HepG2 (cell line): ENCODE measurements around the gene FAM20C. TPM values are rescaled to one million over a fixed set of nuclear protein-coding genes. Genes with fewer than 3 reads are reported as not detected.
A peak's percentile ranks its signal among the peaks of the same experiment; 100 is the strongest.

Experiments
- ATF7-NPFF ChIP-seq: sonication (generic); formaldehyde crosslinking; IDR thresholded peaks from 2 replicates; pipeline ENCODE4 v1.8.1; 2023; ENCODE audit warnings: mild to moderate bottlenecking, low read depth, missing genetic modification reagents, moderate library complexity
- CAMTA2 ChIP-seq: sonication (generic); formaldehyde crosslinking; IDR thresholded peaks from 2 replicates; pipeline ENCODE4 v1.4.0; 2020; ENCODE audit warnings: mild to moderate bottlenecking, missing genetic modification reagents, borderline replicate concordance
- ERF ChIP-seq: IDR thresholded peaks from 2 replicates; pipeline ENCODE4 v1.6.1; 2018; ENCODE audit warnings: missing biosample characterization, missing genetic modification reagents
- GATAD1 ChIP-seq: IDR thresholded peaks from 2 replicates; pipeline ENCODE4 v1.6.1; 2016; ENCODE audit warnings: missing genetic modification reagents, missing compliant biosample characterization
- GTF3A ChIP-seq: sonication (generic); formaldehyde crosslinking; conservative IDR thresholded peaks from 2 replicates; pipeline ENCODE4 v1.4.0; 2020; ENCODE audit warnings: mild to moderate bottlenecking, missing genetic modification reagents
- HNF4A ChIP-seq: sonication (generic); formaldehyde crosslinking; IDR thresholded peaks from 2 replicates; pipeline ENCODE4 v1.4.0; 2020; ENCODE audit warnings: missing genetic modification reagents
- KDM5A ChIP-seq: fragments of 200-600 bp; sonication (generic); IDR thresholded peaks from 2 replicates; pipeline ENCODE4 v1.7.0; 2018; ENCODE audit warnings: antibody characterized with exemption, mild to moderate bottlenecking, low read length, borderline replicate concordance
- KLF16 ChIP-seq, 2 experiments: sonication (generic) in 1 of 2; formaldehyde crosslinking in 1 of 2; IDR thresholded peaks; 2 replicates each; pipeline versions ENCODE4 v1.6.1 to v1.8.0; 2016 to 2023; ENCODE audit warnings: missing genetic modification reagents in 2 of 2, missing compliant biosample characterization in 1 of 2
- MZF1 ChIP-seq: sonication (generic); formaldehyde crosslinking; IDR thresholded peaks from 2 replicates; pipeline ENCODE4 v1.8.1; 2023; ENCODE audit warnings: mild to moderate bottlenecking, missing genetic modification reagents, borderline replicate concordance
- RBM22 ChIP-seq: fragments of 200-400 bp; formaldehyde crosslinking; optimal IDR thresholded peaks from 2 replicates; pipeline ENCODE3; 2017; ENCODE audit warnings: mild to moderate bottlenecking, low read length, moderate library complexity
- ZBTB20 ChIP-seq: sonication (generic); formaldehyde crosslinking; IDR thresholded peaks from 2 replicates; pipeline ENCODE4 v1.8.1; 2023; ENCODE audit warnings: missing genetic modification reagents, low read depth, mild to moderate bottlenecking, borderline replicate concordance
- ZFP36 ChIP-seq: fragments of 150-350 bp; IDR thresholded peaks from 2 replicates; pipeline ENCODE4 v1.6.1; 2018; ENCODE audit warnings: borderline replicate concordance, low read length, low read depth; ENCODE audit not compliant: partially characterized antibody
- ZMYM3 ChIP-seq: sonication (generic); formaldehyde crosslinking; IDR thresholded peaks from 2 replicates; pipeline ENCODE4 v1.5.1; 2020; ENCODE audit warnings: mild to moderate bottlenecking, missing genetic modification reagents
- ZNF746 ChIP-seq: sonication (generic); formaldehyde crosslinking; IDR thresholded peaks from 2 replicates; pipeline ENCODE4 v1.8.0; 2022; ENCODE audit warnings: mild to moderate bottlenecking, missing genetic modification reagents
- polyA plus RNA-seq, 8 experiments: library from polyadenylated mRNA; depleted of rRNA in 3 of 8; stranded (reverse) in 7 of 8; unstranded in 1 of 8; fragments of >200 nt; fragmentation: Illumina TruSeq in 4 of 8; extraction: Trizol in 4 of 8; gene quantifications; 2 replicates each; pipeline versions ENCODE4 v1.2.1 to v1.2.3, GENCODE V29; 2011 to 2016; ENCODE audit warnings: low read depth in 4 of 8, missing spikeins in 1 of 8, mixed read lengths in 1 of 8; ENCODE audit not compliant: insufficient read depth in 1 of 8
- total RNA-seq, 5 experiments: library from RNA; depleted of rRNA; stranded (reverse); fragments of >200 nt; fragmentation: Illumina TruSeq; extraction: Trizol; gene quantifications; 2 replicates each; pipeline ENCODE4 v1.2.3, GENCODE V29; 2016; ENCODE audit warnings: low read depth in 1 of 5
- TF ChIP-seq, protein P1 (sequence below): sonication (generic); formaldehyde crosslinking; IDR thresholded peaks from 2 replicates; pipeline ENCODE4 v1.5.1; 2020; ENCODE audit warnings: mild to moderate bottlenecking, missing genetic modification reagents, moderate library complexity
- TF ChIP-seq, protein P2 (sequence below): sonication (generic); formaldehyde crosslinking; IDR thresholded peaks from 2 replicates; pipeline ENCODE4 v1.8.1; 2022; ENCODE audit warnings: low read depth, mild to moderate bottlenecking, missing genetic modification reagents
- TF ChIP-seq, protein P3 (sequence below): sonication (generic); formaldehyde crosslinking; IDR thresholded peaks from 2 replicates; pipeline ENCODE4 v1.4.0; 2020; ENCODE audit warnings: missing genetic modification reagents
- TF ChIP-seq, protein P4 (sequence below): sonication (generic); formaldehyde crosslinking; IDR thresholded peaks from 2 replicates; pipeline ENCODE4 v1.5.0; 2020; ENCODE audit warnings: missing genetic modification reagents

Gene FAM20C
- total and polyA plus RNA-seq, 2 of the 13 experiments (the other 11 are each of a cell fraction or from before 2014, with no cell fraction given): 11.9 to 19.9 TPM

DNA sequence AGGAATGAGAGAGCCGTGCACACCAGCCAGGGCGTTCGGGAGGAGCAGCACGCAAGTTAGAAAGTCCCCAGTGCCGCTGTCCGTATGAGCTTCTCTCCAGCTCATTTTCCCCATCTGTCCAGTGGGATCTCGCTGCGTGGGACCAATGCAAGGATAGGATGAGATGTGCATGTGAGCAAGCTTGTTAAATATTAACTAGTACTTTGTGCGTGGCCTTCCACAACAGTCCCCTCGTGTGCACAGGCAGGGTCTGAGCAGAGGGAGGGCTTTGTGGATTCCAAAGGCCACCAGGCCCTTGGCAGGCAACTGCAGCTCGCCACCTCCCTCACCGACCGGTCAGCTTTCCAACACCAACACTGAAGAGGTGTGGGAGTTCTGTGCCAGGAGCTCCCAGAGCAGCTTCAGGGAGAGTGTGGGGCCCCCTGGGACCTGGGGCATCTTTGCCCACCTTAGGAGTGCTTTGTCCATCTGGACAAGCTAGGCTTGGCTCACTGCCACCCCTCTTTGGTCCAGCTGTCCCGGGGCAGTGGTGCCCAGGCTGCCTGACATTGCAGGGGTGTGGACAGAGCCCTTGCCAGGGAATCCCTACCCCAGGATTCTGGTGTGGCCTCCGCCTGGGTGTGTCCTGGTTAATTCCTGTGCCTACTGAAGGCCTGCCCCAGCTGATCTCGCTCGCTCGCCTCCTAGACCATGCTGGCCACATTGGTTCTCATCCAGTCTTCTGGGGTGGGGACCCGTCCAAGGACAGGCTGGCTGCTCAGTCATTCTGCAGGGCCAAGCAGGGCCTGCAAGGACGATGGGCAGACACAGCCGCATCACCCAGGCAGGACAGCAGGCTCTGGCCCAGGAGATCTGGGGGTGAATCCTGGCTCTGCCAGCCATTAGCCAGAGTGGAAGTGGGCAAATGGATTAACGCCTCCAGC lies 5.3 kb downstream of the FAM20C start (continued):
- TF ChIP-seq, protein P1, sequence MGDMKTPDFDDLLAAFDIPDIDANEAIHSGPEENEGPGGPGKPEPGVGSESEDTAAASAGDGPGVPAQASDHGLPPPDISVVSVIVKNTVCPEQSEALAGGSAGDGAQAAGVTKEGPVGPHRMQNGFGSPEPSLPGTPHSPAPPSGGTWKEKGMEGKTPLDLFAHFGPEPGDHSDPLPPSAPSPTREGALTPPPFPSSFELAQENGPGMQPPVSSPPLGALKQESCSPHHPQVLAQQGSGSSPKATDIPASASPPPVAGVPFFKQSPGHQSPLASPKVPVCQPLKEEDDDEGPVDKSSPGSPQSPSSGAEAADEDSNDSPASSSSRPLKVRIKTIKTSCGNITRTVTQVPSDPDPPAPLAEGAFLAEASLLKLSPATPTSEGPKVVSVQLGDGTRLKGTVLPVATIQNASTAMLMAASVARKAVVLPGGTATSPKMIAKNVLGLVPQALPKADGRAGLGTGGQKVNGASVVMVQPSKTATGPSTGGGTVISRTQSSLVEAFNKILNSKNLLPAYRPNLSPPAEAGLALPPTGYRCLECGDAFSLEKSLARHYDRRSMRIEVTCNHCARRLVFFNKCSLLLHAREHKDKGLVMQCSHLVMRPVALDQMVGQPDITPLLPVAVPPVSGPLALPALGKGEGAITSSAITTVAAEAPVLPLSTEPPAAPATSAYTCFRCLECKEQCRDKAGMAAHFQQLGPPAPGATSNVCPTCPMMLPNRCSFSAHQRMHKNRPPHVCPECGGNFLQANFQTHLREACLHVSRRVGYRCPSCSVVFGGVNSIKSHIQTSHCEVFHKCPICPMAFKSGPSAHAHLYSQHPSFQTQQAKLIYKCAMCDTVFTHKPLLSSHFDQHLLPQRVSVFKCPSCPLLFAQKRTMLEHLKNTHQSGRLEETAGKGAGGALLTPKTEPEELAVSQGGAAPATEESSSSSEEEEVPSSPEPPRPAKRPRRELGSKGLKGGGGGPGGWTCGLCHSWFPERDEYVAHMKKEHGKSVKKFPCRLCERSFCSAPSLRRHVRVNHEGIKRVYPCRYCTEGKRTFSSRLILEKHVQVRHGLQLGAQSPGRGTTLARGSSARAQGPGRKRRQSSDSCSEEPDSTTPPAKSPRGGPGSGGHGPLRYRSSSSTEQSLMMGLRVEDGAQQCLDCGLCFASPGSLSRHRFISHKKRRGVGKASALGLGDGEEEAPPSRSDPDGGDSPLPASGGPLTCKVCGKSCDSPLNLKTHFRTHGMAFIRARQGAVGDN (CRISPR knock-in tag): peak; percentile 91
- TF ChIP-seq ZBTB20 (CRISPR knock-in tag): no peak
- TF ChIP-seq ZFP36: no peak
- TF ChIP-seq, protein P2, sequence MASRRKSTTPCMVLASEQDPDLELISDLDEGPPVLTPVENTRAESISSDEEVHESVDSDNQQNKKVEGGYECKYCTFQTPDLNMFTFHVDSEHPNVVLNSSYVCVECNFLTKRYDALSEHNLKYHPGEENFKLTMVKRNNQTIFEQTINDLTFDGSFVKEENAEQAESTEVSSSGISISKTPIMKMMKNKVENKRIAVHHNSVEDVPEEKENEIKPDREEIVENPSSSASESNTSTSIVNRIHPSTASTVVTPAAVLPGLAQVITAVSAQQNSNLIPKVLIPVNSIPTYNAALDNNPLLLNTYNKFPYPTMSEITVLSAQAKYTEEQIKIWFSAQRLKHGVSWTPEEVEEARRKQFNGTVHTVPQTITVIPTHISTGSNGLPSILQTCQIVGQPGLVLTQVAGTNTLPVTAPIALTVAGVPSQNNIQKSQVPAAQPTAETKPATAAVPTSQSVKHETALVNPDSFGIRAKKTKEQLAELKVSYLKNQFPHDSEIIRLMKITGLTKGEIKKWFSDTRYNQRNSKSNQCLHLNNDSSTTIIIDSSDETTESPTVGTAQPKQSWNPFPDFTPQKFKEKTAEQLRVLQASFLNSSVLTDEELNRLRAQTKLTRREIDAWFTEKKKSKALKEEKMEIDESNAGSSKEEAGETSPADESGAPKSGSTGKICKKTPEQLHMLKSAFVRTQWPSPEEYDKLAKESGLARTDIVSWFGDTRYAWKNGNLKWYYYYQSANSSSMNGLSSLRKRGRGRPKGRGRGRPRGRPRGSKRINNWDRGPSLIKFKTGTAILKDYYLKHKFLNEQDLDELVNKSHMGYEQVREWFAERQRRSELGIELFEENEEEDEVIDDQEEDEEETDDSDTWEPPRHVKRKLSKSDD: peak; percentile 60; the same call in 1 of the 2 replicates
- TF ChIP-seq ZMYM3 (CRISPR knock-in tag): peak; percentile 90
- peak; percentile 69 for TF ChIP-seq RBM22
- TF ChIP-seq CAMTA2 (CRISPR knock-in tag): no peak
- TF ChIP-seq, protein P3, sequence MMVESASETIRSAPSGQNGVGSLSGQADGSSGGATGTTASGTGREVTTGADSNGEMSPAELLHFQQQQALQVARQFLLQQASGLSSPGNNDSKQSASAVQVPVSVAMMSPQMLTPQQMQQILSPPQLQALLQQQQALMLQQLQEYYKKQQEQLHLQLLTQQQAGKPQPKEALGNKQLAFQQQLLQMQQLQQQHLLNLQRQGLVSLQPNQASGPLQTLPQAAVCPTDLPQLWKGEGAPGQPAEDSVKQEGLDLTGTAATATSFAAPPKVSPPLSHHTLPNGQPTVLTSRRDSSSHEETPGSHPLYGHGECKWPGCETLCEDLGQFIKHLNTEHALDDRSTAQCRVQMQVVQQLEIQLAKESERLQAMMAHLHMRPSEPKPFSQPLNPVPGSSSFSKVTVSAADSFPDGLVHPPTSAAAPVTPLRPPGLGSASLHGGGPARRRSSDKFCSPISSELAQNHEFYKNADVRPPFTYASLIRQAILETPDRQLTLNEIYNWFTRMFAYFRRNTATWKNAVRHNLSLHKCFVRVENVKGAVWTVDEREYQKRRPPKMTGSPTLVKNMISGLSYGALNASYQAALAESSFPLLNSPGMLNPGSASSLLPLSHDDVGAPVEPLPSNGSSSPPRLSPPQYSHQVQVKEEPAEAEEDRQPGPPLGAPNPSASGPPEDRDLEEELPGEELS (CRISPR knock-in tag): peak; percentile 59
- TF ChIP-seq, protein P4, sequence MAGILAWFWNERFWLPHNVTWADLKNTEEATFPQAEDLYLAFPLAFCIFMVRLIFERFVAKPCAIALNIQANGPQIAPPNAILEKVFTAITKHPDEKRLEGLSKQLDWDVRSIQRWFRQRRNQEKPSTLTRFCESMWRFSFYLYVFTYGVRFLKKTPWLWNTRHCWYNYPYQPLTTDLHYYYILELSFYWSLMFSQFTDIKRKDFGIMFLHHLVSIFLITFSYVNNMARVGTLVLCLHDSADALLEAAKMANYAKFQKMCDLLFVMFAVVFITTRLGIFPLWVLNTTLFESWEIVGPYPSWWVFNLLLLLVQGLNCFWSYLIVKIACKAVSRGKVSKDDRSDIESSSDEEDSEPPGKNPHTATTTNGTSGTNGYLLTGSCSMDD (CRISPR knock-in tag): no peak
- TF ChIP-seq MZF1 (CRISPR knock-in tag): no peak
- peak; percentile 83 for TF ChIP-seq HNF4A
- TF ChIP-seq ZNF746 (CRISPR knock-in tag): peak; percentile 51; the same call in 1 of the 2 replicates
- peak in 1 of 2 experiments; percentile 59; a peak in 1 of 4 replicates for TF ChIP-seq KLF16 (CRISPR knock-in tag; IDR thresholded peaks at IDR 0.05)
- TF ChIP-seq ERF (CRISPR knock-in tag): no peak; the same call in 1 of the 2 replicates
- no peak for TF ChIP-seq KDM5A
- TF ChIP-seq ATF7-NPFF (CRISPR knock-in tag): peak; percentile 56; the same call in 1 of the 2 replicates
- 0 out of 2 replicates have a peak, but pooled peaks have one; percentile 20 for TF ChIP-seq GATAD1 (CRISPR knock-in tag)
- TF ChIP-seq GTF3A (CRISPR knock-in tag): no peak
